SK-N-MC (cell line): ENCODE measurements around the gene ZNF524.
A peak's percentile ranks its signal among the peaks of the same experiment; 100 is the strongest.

Source experiments
- EZH2 ChIP-seq: fragments of 200-600 bp; sonication (generic); IDR thresholded peaks from one replicate; pipeline ENCODE4 v1.6.1; 2017; ENCODE audit warnings: antibody characterized with exemption
- POLR2AphosphoS5 ChIP-seq: IDR thresholded peaks from 2 replicates; pipeline ENCODE4 v1.6.1; 2012; ENCODE audit warnings: mild to moderate bottlenecking, low read depth, low read length, borderline replicate concordance

GRCh38 chr19:55624109-55625003 lies 24.3 kb downstream of the ZNF524 start, which contains the start of gene ZNF784:
- TF ChIP-seq EZH2 (no peak), POLR2AphosphoS5 (peak; percentile 75)
